Caco-2 (cell line): ENCODE data around the gene ARHGEF1. TPM values are rescaled to one million over a fixed set of nuclear protein-coding genes. Genes with fewer than 3 reads are reported as not detected.

ENCODE experiments used
- BruUV-seq: library from RNA; stranded (reverse); fragments of 400-500 nt; replicated peaks from 2 replicates; lab custom pipeline; 2021; lab: Mats Ljungman, UMichigan
- CTCF ChIA-PET: fragments of 300-600 bp; sonication (Branson Sonifier 250); formaldehyde crosslinking; loops from one replicate; lab custom pipeline; 2022; ENCODE audit warnings: antibody characterized with exemption; lab: Charles Lee
- POLR2A ChIA-PET: fragments of 300-600 bp; sonication (Branson Sonifier 250); formaldehyde crosslinking; loops from one replicate; lab custom pipeline; 2022; ENCODE audit warnings: antibody characterized with exemption; lab: Charles Lee
- DNase-seq, 2 experiments: peaks; one replicate each; pipeline versions ENCODE4 v3.0.0 to v3.0.0-alpha.2; 2020 to 2022
- H3K27me3 ChIP-seq: replicated peaks from 2 replicates; pipeline ENCODE4 v1.6.0; 2011; ENCODE audit warnings: low read length; ENCODE audit not compliant: control insufficient read depth, insufficient read depth
- H3K36me3 ChIP-seq: 2 replicates; pipeline ENCODE4 v1.5.1; 2011; ENCODE audit warnings: low read length; ENCODE audit not compliant: control insufficient read depth, insufficient read depth
- H3K4me1 ChIP-seq: fragments of 250-450 bp; sonication (Bioruptor Pico); 2 replicates; pipeline ENCODE4 v1.5.1; 2020; ENCODE audit warnings: mild to moderate bottlenecking
- H3K4me3 ChIP-seq: 2 replicates; pipeline ENCODE4 v1.5.1; 2011; ENCODE audit warnings: low read depth, mild to moderate bottlenecking, control low read depth, low read length
- H3K9me3 ChIP-seq: fragments of 250-450 bp; sonication (Bioruptor Pico); 2 replicates; pipeline ENCODE4 v1.5.1; 2020; ENCODE audit warnings: mild to moderate bottlenecking, moderate library complexity
- H3K27ac Mint-ChIP-seq: one replicate; pipeline ENCODE4 v1.8.0; 2022; ENCODE audit warnings: mixed read lengths; ENCODE audit not compliant: unreplicated experiment
- H3K27me3 Mint-ChIP-seq: one replicate; pipeline ENCODE4 v1.8.0; 2022; ENCODE audit warnings: mixed read lengths; ENCODE audit not compliant: insufficient read depth, unreplicated experiment
- H3K36me3 Mint-ChIP-seq: one replicate; pipeline ENCODE4 v1.8.0; 2022; ENCODE audit warnings: mild to moderate bottlenecking, mixed read lengths; ENCODE audit not compliant: insufficient read depth, unreplicated experiment
- H3K4me1 Mint-ChIP-seq: one replicate; pipeline ENCODE4 v1.8.0; 2022; ENCODE audit warnings: low read depth, mixed read lengths; ENCODE audit not compliant: unreplicated experiment
- H3K4me3 Mint-ChIP-seq: one replicate; pipeline ENCODE4 v1.8.0; 2022; ENCODE audit warnings: mild to moderate bottlenecking, moderate library complexity, mixed read lengths; ENCODE audit not compliant: unreplicated experiment
- H3K9me3 Mint-ChIP-seq: one replicate; pipeline ENCODE4 v1.8.0; 2022; ENCODE audit warnings: mixed read lengths; ENCODE audit not compliant: unreplicated experiment
- intact Hi-C: fragments of 100-400 bp; cut with micrococcal nuclease; formaldehyde crosslinking; loops from one replicate; pipeline ENCODE4 v1.10.0; 2022; ENCODE audit not compliant: unreplicated experiment
- total RNA-seq: library from RNA; stranded (reverse); gene quantifications from 2 replicates; pipeline ENCODE4 v1.2.3, GENCODE V29; 2022
- TF ChIP-seq, protein P1 (sequence below), 2 experiments: fragments of 200-600 bp in 1 of 2; IDR thresholded peaks; 1 replicate in 1 of 2; 2 replicates in 1 of 2; pipeline versions ENCODE4 v1.5.1 to v1.8.0; 2011 to 2022; ENCODE audit warnings: antibody characterized with exemption in 1 of 2, control low read depth in 1 of 2, inconsistent platforms in 1 of 2, low read depth in 1 of 2, low read length in 1 of 2, mild to moderate bottlenecking in 1 of 2, moderate library complexity in 1 of 2; ENCODE audit not compliant: insufficient read depth in 1 of 2, severe bottlenecking in 1 of 2, unreplicated experiment in 1 of 2

Gene ARHGEF1
- total RNA-seq, 1 experiment from 2014 or later = 63.5 TPM

DNA sequence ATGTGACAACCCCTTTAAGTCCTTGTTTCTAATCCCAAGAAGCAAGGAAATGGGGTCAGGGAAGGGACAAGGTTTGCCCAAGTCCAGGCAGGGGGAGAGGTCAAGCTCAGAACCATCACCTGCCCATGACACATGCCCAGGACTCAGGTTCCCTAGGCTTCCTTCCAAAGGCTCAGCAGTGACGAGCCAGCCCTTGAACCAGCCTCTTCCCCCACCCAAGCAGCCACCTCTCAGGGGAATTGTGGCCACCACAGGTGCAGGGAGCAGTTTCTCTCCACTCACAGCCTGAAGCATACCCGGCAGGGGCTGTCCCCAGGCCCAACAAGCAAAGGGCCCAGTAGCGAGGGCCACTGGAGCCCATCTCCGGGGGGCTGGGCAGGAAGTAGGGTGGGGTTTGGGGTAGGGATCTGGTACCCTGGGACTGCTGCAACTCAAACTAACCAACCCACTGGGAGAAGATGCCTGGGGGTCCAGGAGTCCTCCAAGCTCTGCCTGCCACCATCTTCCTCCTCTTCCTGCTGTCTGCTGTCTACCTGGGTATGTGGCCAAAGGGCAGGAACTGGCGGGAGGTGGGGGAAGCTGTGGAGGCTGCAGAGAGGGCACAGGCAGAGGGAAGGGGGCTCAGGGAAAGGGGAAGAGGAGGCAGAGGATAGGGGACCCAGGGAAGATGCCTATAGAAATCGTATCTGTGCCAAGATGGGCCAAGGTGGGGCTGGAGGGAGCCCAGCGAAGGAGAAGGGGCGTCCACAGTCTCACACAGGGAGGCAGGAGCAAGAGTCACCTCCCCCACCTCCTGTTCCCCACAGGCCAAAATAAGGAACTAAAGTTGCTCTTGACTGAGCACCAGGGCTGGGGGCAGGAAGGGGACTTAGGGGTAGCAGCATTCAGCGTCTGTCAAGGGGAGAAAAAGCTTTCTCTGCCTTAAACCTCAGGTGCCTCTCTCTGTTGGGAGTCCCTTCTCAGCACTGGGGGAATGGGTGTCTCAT is 5.8 kb upstream of the ARHGEF1 start, which contains the start of gene CD79A:
TSS of gene CD79A (plus strand) at position 433 of the 986 bp plus-strand sequence. CDS start at position 459, 26 bp downstream.
- BruUV-seq = no TSS peak
- no peaks in the 10 kb centered on the region for H3K27me3 ChIP-seq
- Mint-ChIP-seq H3K27me3 (no peaks in the 10 kb centered on the region), H3K36me3 (peaks cover 23% of the 10 kb centered on the region), H3K27ac (no peak within 1 kb of the TSS), H3K4me3 (no peak within 1 kb of the TSS), H3K9me3 (no peaks in the 10 kb centered on the region), H3K4me1 (peaks cover 5% of the 10 kb centered on the region)
- POLR2A ChIA-PET = no interaction called here
- TF ChIP-seq, protein P1, sequence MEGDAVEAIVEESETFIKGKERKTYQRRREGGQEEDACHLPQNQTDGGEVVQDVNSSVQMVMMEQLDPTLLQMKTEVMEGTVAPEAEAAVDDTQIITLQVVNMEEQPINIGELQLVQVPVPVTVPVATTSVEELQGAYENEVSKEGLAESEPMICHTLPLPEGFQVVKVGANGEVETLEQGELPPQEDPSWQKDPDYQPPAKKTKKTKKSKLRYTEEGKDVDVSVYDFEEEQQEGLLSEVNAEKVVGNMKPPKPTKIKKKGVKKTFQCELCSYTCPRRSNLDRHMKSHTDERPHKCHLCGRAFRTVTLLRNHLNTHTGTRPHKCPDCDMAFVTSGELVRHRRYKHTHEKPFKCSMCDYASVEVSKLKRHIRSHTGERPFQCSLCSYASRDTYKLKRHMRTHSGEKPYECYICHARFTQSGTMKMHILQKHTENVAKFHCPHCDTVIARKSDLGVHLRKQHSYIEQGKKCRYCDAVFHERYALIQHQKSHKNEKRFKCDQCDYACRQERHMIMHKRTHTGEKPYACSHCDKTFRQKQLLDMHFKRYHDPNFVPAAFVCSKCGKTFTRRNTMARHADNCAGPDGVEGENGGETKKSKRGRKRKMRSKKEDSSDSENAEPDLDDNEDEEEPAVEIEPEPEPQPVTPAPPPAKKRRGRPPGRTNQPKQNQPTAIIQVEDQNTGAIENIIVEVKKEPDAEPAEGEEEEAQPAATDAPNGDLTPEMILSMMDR (IDR thresholded peaks at IDR 0.05; ENCODE audit: insufficient read depth in 1 of 2, low read depth in 1 of 2, low read length in 1 of 2, severe bottlenecking in 1 of 2, unreplicated experiment in 1 of 2) = no peak
- intact Hi-C loops = no loop called here
- no peak within 1 kb of the TSS for H3K4me3 ChIP-seq
- no peak for DNase-seq
- H3K4me1 ChIP-seq = no peaks in the 10 kb centered on the region
- no peaks in the 10 kb centered on the region for H3K36me3 ChIP-seq
- CTCF ChIA-PET = interaction anchor here (1.2 kb wide), 1 partner anchor 11 kb away, joined by 6 read pairs; no protein-coding TSS in a partner anchor
- H3K9me3 ChIP-seq = no peaks in the 10 kb centered on the region

- Histone ChIP-seq H3K4me1 (no peaks in the 10 kb centered on the region), H3K4me3 (no peak overlapping the region), H3K9me3 (no peaks in the 10 kb centered on the region), H3K27me3 (no peaks in the 10 kb centered on the region), H3K36me3 (no peaks in the 10 kb centered on the region)
- no peak for DNase-seq
- TF ChIP-seq, protein P1 (IDR thresholded peaks at IDR 0.05; ENCODE audit: insufficient read depth in 1 of 2, low read depth in 1 of 2, low read length in 1 of 2, severe bottlenecking in 1 of 2, unreplicated experiment in 1 of 2) = no peak
- no peak overlapping the region for H3K27ac Mint-ChIP-seq
- peaks cover 8% of the 10 kb centered on the region for H3K4me1 Mint-ChIP-seq
- H3K4me3 Mint-ChIP-seq = no peak overlapping the region
- POLR2A ChIA-PET = no interaction called here
- intact Hi-C loops = no loop called here
- peaks cover 3% of the 10 kb centered on the region for H3K27me3 Mint-ChIP-seq
- CTCF ChIA-PET = no interaction called here
- BruUV-seq = no TSS peak
- H3K9me3 Mint-ChIP-seq = no peaks in the 10 kb centered on the region
- H3K36me3 Mint-ChIP-seq = peaks cover 12% of the 10 kb centered on the region
Observed at GRCh38 chr19:41877916-41878905, 4.8 kb upstream of the ARHGEF1 start.

- H3K27me3 Mint-ChIP-seq = peaks cover 3% of the 10 kb centered on the region
- Histone ChIP-seq H3K9me3 (no peaks in the 10 kb centered on the region), H3K27me3 (no peaks in the 10 kb centered on the region), H3K36me3 (no peaks in the 10 kb centered on the region), H3K4me3 (no peak overlapping the region), H3K4me1 (no peaks in the 10 kb centered on the region)
- TF ChIP-seq, protein P1 (IDR thresholded peaks at IDR 0.05; ENCODE audit: insufficient read depth in 1 of 2, low read depth in 1 of 2, low read length in 1 of 2, severe bottlenecking in 1 of 2, unreplicated experiment in 1 of 2) = no peak
- ChIA-PET POLR2A (no interaction called here), CTCF (no interaction called here)
- no peaks in the 10 kb centered on the region for H3K9me3 Mint-ChIP-seq
- intact Hi-C loops = no loop called here
- H3K36me3 Mint-ChIP-seq = peaks cover 7% of the 10 kb centered on the region
- BruUV-seq = no TSS peak
- no peak overlapping the region for H3K4me3 Mint-ChIP-seq
- DNase-seq = no peak
- no peak overlapping the region for H3K27ac Mint-ChIP-seq
- peaks cover 8% of the 10 kb centered on the region for H3K4me1 Mint-ChIP-seq
Observed at GRCh38 chr19:41879080-41879479, 3.9 kb upstream of the ARHGEF1 start.
